ENCODE data around the gene TOP3A. TPM values are rescaled to one million over a fixed set of nuclear protein-coding genes. Genes with fewer than 3 reads are reported as not detected.

TOP3A gene
- 37.7 and 47.0 TPM in 2 replicates for total RNA-seq

GRCh38 chr17:18314731-18315561 is at the start of gene TOP3A, which contains the start of gene SMCR8:
TSS of gene TOP3A (minus strand) at chr17:18314994. CDS start at chr17:18314778, 216 bp downstream.
TSS of gene SMCR8 (plus strand) at chr17:18315293. CDS start at chr17:18315790, 497 bp downstream.

GRCh38 chr17:18363101-18364049 is 48.6 kb upstream of the TOP3A start, which contains the start of gene SHMT1:
TSS of gene SHMT1 (minus strand) at chr17:18363550. CDS start at chr17:18355981, 7,569 bp downstream.

GRCh38 chr17:18260332-18261145 is 54.3 kb downstream of the TOP3A start, which contains the start of gene MIEF2:
TSS of gene MIEF2 (plus strand) at chr17:18260662. CDS start at chr17:18262721, 2,059 bp downstream.

GRCh38 chr17:18258356-18259038 is 56.3 kb downstream of the TOP3A start, which contains the start of gene FLII:
TSS of gene FLII (minus strand) at chr17:18258738. CDS start at chr17:18258690, 48 bp downstream.

GRCh38 chr17:18225121-18225641 is 89.6 kb downstream of the TOP3A start, which contains the start of gene LLGL1:
TSS of gene LLGL1 (plus strand) at chr17:18225635. CDS start at chr17:18225683, 48 bp downstream.

Other genes with a start within 250 kb of the TOP3A start
- 30.4 and 37.0 TPM in 2 replicates for gene DRG2, start 227.0 kb downstream of the TOP3A start, total RNA-seq
- 0.86 and 1.4 TPM in 2 replicates for gene MYO15A, start 206.2 kb downstream of the TOP3A start, total RNA-seq
- gene ALKBH5, start 131.2 kb downstream of the TOP3A start, total RNA-seq, result 147 and 150 TPM in 2 replicates
- 39.0 and 39.9 TPM in 2 replicates for gene LLGL1, start 89.4 kb downstream of the TOP3A start, total RNA-seq
- 226 and 239 TPM in 2 replicates for gene FLII, start 56.3 kb downstream of the TOP3A start, total RNA-seq
- gene MIEF2, start 54.3 kb downstream of the TOP3A start, total RNA-seq, result 16.7 and 19.1 TPM in 2 replicates
- 22.1 and 22.5 TPM in 2 replicates for gene SMCR8, start 299 bp upstream of the TOP3A start, total RNA-seq
- 12.2 and 16.1 TPM in 2 replicates for gene SHMT1, start 48.6 kb upstream of the TOP3A start, total RNA-seq
- not detected in 2 replicates for gene EVPLL, start 62.8 kb upstream of the TOP3A start, total RNA-seq
- not detected in 2 replicates for gene LGALS9C, start 161.8 kb upstream of the TOP3A start, total RNA-seq

All from articular chondrocyte of knee joint (primary cell).